A549 treated with AZD9567 at 1 μM for 4 hours (cell line): ENCODE results near the gene CDC5L. TPM values are rescaled to one million over a fixed set of nuclear protein-coding genes. Genes with fewer than 3 reads are reported as not detected.

Experiments used
- total RNA-seq: library from RNA; stranded (reverse); fragments of 200-300 nt; extraction: Qiagen RNA extraction; gene quantifications from 5 replicates; pipeline ENCODE4 v1.2.3, GENCODE V29; 2022; ENCODE audit not compliant: insufficient read depth

The CDC5L gene
- 11.7 to 14.7 TPM (median 12.9 TPM) in 5 replicates for total RNA-seq

DNA sequence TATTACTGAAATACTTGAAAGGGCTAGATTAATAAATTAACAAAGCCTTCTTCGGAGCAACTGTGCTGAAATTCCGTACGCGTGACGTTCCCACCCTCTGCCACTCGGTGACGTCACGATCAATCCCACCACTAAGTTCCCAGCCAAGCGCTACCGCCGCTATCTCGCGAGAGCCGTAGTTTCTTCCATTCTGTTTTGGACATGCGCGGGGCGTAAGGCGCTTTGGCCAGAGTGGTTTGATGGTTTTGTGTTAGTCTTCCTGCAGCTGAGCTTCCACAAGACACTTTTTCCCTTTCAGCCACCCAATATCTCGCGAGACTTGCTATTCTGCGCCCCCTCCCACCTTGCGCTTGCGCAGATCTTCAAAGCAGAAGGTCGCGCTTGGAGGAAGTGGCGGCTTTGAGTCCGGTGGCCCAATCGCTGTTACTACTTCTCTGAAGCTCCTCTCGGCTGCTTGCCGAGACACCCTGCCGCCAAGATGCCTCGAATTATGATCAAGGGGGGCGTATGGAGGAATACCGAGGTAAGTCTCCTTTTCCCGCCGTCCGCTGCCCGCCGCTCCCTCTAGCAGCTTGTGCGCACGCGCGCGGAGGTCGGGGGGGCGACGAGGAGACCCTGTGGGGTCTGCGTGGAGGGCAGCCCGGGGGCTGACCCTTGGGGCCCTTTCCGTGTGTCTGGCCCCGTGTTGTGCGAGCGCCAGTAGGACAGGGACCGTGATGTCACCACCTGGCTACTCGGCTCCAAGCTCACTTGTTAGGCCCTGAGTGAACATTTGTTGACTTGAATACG is at the start of gene CDC5L:
Gene CDC5L, plus strand, starts transcription at position 361 of the 789 bp plus-strand sequence. Its CDS starts 118 bp downstream, at position 479.

DNA sequence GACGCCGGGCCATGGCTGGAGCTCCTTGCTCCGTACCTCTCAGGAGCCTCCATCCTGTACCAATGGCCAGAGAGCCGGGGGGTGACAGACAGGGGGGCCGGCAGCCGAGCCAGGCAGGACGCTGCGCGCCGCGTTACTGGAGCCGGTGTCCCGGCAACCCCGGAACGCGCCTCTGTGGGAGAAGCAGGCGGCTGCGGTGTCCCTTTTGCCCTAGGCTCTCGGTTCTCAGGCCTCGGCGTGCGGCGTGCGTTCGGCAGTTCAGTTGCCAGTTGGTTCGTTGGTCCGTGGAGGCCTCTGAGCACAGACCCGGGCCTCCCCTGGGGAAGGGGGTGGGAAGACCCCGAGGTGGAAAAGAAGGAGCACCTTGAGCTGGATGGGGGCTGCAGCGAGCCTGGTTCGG is 45.0 kb upstream of the CDC5L start, which contains the start of gene SPATS1:
Gene SPATS1, plus strand, starts transcription at position 162 of the 400 bp plus-strand sequence. CDS start 446 bp downstream, outside the sequence.

Other genes starting within 250 kb of the CDC5L start
- not detected in 5 replicates for gene CAPN11, start 228.9 kb upstream of the CDC5L start, total RNA-seq
- gene MYMX, start 170.8 kb upstream of the CDC5L start, total RNA-seq, result not detected in 5 replicates
- gene SLC29A1, start 164.1 kb upstream of the CDC5L start, total RNA-seq, result 32.8 to 56.1 TPM (median 51.3 TPM) in 5 replicates
- 1,084 to 1,436 TPM (median 1,192 TPM) in 5 replicates for gene HSP90AB1, start 140.6 kb upstream of the CDC5L start, total RNA-seq
- gene SLC35B2, start 130.2 kb upstream of the CDC5L start, total RNA-seq, result 51.3 to 67.9 TPM (median 62.9 TPM) in 5 replicates
- gene NFKBIE, start 122.2 kb upstream of the CDC5L start, total RNA-seq, result 5.1 to 9.4 TPM (median 8.4 TPM) in 5 replicates
- 0.02 to 0.06 TPM (median 0.04 TPM) in 4 of 5 replicates, not detected in the other for gene TMEM151B, start 117.3 kb upstream of the CDC5L start, total RNA-seq
- gene AARS2, start 74.4 kb upstream of the CDC5L start, total RNA-seq, result 5.0 to 7.8 TPM (median 6.3 TPM) in 5 replicates
- gene SPATS1, start 45.1 kb upstream of the CDC5L start, total RNA-seq, result not detected in 5 replicates